SH-SY5Y (cell line): ENCODE results near the gene BCLAF1.

Source experiments
- GATA2 ChIP-seq: IDR thresholded peaks from 2 replicates; pipeline ENCODE4 v1.6.1; 2011; ENCODE audit warnings: mild to moderate bottlenecking, low read depth, low read length
- GATA3 ChIP-seq: IDR thresholded peaks from 2 replicates; pipeline ENCODE4 v1.6.1; 2011; ENCODE audit warnings: low read depth, mild to moderate bottlenecking, low read length, moderate library complexity

BCLAF1 gene

GRCh38 chr6:136236466-136237293 lies 53.0 kb downstream of the BCLAF1 start:
- no peak for TF ChIP-seq GATA3
- TF ChIP-seq GATA2 = no peak

DNA sequence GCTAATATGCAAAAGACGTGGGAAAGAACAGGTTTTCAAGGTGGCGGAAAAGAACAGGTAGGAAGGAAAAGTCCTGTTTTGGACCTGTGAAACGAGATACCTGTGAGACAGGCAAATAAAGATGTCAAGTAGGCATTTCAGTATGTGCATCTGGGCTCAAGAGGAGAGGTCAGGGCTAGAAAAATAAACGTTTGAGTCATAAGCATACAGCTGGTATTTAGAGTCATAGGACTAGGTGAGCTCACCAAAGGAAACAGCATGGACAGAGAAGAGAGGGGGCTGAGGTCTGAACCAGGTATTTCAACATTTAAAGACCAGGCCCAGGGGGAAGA lies 54.4 kb downstream of the BCLAF1 start:
- no peak for TF ChIP-seq GATA2
- no peak for TF ChIP-seq GATA3

- TF ChIP-seq GATA3 = no peak
- no peak for TF ChIP-seq GATA2
These were observed 56.9 kb downstream of the BCLAF1 start for GRCh38 chr6:136232701-136233100.

DNA sequence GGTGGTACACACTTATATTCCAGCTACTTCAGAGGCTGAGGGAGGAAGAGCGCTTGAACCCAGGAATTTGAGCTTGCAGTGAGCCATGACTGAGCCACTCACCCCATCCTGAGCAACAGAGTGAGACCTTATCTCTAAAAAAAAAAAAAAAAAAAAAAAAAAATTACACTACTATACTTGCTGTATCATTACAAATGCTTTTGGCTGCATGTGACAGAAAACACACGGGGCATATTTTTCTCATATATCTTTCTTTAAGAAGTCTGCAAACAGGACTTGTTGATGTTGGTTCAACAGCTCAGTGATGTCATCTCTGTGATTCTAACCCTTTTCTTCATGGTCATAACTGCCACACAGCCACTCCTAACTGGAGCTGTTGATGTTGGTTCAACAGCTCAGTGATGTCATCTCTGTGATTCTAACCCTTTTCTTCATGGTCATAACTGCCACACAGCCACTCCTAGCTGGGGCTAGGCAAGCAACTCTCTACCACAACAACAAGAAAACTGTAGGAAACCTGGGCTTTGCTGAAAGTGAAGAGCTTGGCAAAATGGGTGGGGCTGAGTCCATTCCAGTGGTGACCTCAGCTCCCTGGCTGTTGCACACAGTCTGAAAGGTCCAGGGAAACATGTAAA lies 59.3 kb downstream of the BCLAF1 start:
- TF ChIP-seq GATA2 = no peak
- no peak for TF ChIP-seq GATA3

DNA sequence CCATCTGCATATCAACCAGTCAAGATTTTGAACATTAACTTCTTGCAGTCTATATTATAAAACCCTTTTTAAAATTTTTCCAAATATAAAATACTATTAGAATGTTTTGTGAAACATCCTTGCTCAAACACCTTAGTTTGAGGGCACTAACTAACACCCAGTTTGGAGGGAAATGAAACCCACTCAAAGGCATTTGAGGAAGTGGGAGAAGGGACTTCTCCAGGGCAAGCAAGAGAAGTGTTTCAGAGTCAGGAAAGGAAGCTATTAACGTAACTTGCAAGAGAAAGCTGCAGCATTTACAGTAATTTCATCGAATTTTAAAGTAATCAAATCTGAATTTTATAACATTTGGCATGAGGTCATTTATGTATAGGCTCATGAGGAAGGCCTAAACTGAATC lies 60.8 kb downstream of the BCLAF1 start:
- TF ChIP-seq GATA2 (no peak), GATA3 (no peak)

- no peak for TF ChIP-seq GATA3
- no peak for TF ChIP-seq GATA2
These were observed 62.8 kb downstream of the BCLAF1 start for GRCh38 chr6:136226674-136227377.

DNA sequence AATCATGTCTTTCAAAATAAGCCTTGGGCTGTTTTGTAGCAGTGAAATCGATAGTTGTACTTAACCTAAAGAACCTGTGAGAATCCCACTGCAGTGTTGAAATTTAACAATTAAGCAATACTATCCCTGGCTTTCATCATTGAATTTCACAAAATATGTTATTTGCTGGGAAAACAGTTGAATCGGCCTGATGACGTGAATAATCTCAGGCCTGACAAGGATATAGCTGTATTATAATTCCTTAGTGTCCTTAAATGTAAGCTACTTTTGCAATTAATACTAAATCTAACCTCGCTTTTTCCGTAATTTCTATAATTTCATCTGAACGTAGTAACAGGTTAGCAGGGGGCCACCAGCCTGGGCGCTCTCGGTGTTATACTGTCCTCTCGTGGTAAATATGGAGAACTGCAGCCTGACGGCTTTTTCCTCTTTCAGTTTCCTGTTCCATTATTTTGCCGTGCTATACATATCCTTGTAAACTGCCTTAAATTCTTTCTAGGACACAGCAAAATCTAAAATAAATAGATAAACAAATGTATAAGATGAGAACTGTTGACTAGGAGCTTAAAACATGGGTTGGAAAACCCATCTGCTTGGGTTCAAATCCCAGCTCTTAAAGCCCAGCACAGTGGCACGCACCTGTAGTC lies 63.5 kb downstream of the BCLAF1 start:
- TF ChIP-seq GATA3 (no peak), GATA2 (no peak)

DNA sequence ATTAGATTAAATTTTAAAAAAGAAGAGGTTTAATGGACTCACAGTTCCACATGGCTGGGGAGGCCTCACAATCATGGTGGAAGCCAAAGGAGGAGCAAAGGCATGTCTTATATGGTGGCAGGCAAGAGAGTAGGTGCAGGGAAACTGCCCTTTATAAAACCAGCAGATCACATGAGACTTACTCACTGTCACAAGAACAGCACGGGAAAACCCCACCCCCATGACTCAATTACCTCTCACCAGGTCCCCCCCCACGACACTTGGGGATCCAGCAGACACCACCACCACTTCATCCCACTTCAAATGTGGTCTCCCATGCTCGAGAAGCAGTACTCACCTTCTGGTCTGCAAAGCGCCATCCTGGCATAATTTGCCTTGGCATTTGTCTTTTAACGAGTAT lies 64.2 kb downstream of the BCLAF1 start:
- no peak for TF ChIP-seq GATA3
- no peak for TF ChIP-seq GATA2

- TF ChIP-seq GATA2 (no peak), GATA3 (no peak)
These were observed 72.9 kb downstream of the BCLAF1 start for GRCh38 chr6:136216503-136217401.

GRCh38 chr6:136213853-136214252 lies 75.8 kb downstream of the BCLAF1 start:
- TF ChIP-seq GATA3 (no peak), GATA2 (no peak)

DNA sequence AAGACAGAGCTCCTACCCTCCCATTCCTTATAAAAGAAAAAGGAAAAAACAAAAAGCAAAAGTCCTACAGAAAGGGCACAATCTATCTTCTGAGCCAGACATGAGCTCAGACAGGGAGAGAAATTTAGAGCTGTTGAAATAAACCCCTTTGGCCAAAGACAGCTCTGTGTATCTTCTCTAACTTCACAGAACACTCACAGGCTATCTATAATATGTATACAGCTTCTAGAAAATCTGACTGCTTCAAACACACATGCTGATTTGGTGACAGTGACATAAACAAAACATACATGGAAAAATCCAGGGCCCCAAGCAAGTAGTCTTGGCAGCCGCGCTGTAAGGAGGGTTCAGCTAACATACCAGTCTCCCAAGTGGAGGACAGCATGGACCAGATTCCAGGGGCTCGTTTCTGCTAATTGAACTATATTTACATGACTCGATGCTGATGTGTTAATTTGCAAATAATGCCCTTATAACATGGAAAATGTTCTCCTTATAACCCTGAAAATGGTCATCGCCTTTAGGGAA lies 76.6 kb downstream of the BCLAF1 start:
- no peak for TF ChIP-seq GATA3
- no peak for TF ChIP-seq GATA2

- no peak for TF ChIP-seq GATA3
- no peak for TF ChIP-seq GATA2
These were observed 77.0 kb downstream of the BCLAF1 start for GRCh38 chr6:136212608-136213007.
